Left colon (tissue), 2 donors: ENCODE measurements around the gene PGM2L1. TPM values are rescaled to one million over a fixed set of nuclear protein-coding genes. Genes with fewer than 3 reads are reported as not detected.
A peak's percentile ranks its signal among the peaks of the same experiment; 100 is the strongest.

ENCODE experiments used
- ATAC-seq: fragments of 200-7000 bp; cut with Tn5 transposase; one replicate; pipeline ENCODE4 v1.9.1; 2020; ENCODE audit warnings: mild to moderate bottlenecking, moderate library complexity
- DNase-seq, 2 donors: peaks; one replicate each; pipeline ENCODE4 v3.0.0-alpha.2; 2020
- intact Hi-C, 2 donors: fragments of 100-400 bp; cut with DNase I in 1 of 2; cut with micrococcal nuclease in 1 of 2; formaldehyde crosslinking; loops; one replicate each; pipeline versions ENCODE4 v1.11.2 to v1.14.0; 2022; cut with DNase I, micrococcal nuclease
- total RNA-seq, 2 donors: library from RNA; stranded (reverse); fragmentation: NEBNext Ultra II Directional; extraction: Animal tissue kit (Norgen Biotek cat#: 25700); gene quantifications; one replicate each; pipeline ENCODE4 v1.2.1, GENCODE V29; 2021
- donor health status: DM: no; HTN: no; CAD: no.
- donor health status: DM: yes; HTN: yes; CAD: no.

PGM2L1 gene
- total RNA-seq, 2 donors from 2014 or later = 9.9 to 14.3 TPM

GRCh38 chr11:74319139-74319816 lies 79.0 kb downstream of the PGM2L1 start:
- ATAC-seq = no peak
- intact Hi-C loops = no loop called here
- DNase-seq = no peak

GRCh38 chr11:74318241-74318932 lies 79.8 kb downstream of the PGM2L1 start:
- ATAC-seq = no peak
- no peak for DNase-seq
- intact Hi-C loops = no loop called here

DNA sequence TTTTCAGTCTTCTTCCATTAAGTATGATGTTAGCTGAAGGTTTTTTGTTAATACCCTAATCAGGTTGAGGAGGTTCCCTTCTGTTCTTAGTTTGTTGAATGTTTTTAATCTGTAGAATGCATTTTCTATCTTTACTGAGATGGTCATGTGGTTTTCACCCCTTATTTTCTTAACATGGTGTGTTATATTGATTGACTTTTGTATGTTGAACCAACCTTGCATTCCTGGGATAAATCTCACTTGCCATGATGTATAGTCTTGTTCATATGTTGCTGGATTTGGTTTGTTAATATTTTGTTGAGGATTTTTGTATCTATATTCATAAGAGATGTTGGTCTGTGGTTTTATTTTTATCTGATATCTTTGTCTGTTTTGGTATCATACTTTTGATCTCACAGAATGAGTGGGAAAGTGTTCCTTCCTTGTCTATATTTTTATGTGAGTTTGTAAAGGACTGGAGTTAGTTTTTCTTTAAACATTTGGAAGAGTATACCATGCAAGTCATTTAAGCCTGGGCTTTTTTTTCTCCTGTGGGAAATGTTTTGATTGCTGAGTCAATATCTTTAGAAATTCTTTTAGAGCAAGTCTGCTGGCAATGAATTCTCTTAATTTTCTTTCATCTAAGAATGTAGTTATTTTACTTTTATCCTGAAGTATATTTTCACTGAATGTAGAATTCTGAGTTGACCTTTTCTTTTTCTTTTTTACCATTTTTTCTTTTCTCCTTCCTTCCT lies 81.3 kb downstream of the PGM2L1 start:
- ATAC-seq (no peak), DNase-seq (no peak)
- intact Hi-C loops = no loop called here

DNA sequence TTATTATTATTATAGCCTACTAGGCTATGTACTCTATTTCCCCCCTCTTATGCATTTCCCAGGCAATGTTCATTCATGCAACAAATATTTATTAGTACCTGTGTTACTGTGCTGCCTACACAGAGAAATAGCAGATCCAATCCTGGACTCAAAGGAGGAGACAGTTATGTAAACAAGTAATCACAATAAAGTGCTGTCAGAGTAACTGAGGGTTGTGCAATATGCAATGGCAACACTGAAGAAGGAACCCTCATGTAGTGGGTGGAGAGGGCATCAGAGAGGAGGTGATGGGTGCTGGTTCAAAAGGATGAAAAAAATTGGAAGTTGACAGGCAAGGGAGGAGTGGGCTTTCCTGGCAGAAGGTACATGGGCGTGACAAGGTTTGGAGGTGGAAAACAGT lies 85.9 kb downstream of the PGM2L1 start:
- ATAC-seq (peak; percentile 34), DNase-seq (no peak)
- intact Hi-C loops = no loop called here

GRCh38 chr11:74311352-74311926 lies 86.8 kb downstream of the PGM2L1 start, which contains the start of gene P4HA3:
Gene P4HA3 (minus strand): TSS chr11:74311640. CDS start chr11:74311611, 29 bp downstream.
- peak; percentile 53 to 78 for DNase-seq
- peak; percentile 99 for ATAC-seq
- intact Hi-C loops = no loop called here

DNA sequence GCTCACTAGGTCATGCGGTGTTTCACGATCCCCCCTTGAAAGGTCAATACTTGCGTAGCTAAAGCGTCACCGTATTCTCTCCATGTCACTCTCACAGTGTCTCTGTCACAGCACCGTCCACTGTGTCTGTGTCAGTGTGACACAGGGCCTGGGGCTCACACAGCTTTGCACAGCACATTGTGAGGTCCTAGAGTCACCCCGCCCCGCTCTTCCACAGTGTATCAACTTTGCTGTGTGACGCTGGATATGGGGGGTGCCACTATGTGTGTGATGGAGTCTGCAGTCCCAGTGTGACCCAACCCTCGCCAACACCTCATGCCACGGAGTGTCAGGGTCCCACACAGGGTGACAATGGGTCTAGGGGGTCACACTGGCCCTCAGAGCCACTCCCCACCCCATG lies 87.4 kb downstream of the PGM2L1 start:
- DNase-seq (no peak), ATAC-seq (no peak)
- intact Hi-C loops = no loop called here

DNA sequence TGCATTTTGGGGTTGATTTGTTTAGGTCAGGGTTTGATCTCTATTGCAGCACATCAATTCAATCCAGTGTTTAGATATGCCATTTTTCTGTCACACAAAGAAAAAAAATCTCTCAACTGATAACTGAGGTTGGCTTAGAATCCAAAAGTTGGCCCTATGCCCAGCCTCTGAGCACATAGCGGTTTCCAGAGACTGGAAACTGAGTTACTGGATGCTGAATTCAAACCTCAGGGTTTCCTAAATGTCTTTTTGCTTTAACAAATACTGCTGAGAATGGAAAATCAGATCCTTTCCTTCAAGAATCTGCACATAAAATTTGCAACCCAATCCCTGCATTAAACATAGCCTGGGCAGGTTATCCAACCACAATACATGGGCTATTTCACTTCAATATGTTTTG lies 90.8 kb downstream of the PGM2L1 start:
- ATAC-seq = no peak
- intact Hi-C loops = no loop called here
- no peak for DNase-seq

GRCh38 chr11:74306435-74307175 lies 91.6 kb downstream of the PGM2L1 start:
- intact Hi-C loops = no loop called here
- ATAC-seq = no peak

DNA sequence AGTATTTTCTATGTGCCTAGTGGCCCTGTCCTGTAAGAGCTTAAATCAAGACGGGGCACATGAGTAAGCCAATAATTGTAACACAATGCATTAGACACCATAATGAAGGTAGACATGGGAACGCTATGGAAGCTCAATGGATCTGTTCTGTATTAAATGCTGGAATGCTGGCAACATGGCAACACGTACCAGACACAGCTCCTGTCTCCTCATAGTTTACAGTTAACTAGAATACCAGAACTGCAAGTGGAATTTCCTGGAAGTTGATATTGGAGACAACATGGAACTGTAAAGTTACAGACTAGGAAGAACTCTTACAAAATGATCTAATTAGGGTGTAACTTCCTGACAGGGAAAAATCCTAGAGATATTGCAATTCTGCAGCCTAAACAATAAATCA lies 99.2 kb downstream of the PGM2L1 start:
- intact Hi-C loops = no loop called here
- DNase-seq = no peak
- ATAC-seq = no peak

More at GRCh38 chr11:74306435-74307175, 91.6 kb downstream of the PGM2L1 start:
- no peak for DNase-seq

GRCh38 chr11:74297484-74297883 lies 100.7 kb downstream of the PGM2L1 start:
- intact Hi-C loops = no loop called here
- ATAC-seq (no peak), DNase-seq (no peak)

DNA sequence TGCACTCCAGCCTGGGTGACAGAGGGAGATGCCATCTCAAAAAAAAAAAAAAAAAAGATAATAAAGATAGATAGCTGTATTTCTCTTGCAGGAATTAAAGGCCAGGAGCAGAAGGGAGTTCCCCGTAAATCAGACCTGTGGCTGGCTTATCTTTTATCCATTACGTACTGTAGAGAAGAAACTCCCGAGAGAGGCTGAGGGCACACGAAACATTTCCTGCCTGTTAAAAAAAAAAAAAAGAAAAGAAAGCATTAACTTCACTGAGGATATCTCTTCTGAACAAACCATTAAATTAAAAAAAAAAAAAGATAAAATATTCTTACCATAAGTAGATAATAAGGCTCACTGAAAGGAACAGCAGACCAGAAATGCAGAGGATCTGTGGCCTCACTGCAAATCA lies 109.3 kb downstream of the PGM2L1 start:
- intact Hi-C loops = no loop called here
- no peak for DNase-seq
- ATAC-seq = no peak

DNA sequence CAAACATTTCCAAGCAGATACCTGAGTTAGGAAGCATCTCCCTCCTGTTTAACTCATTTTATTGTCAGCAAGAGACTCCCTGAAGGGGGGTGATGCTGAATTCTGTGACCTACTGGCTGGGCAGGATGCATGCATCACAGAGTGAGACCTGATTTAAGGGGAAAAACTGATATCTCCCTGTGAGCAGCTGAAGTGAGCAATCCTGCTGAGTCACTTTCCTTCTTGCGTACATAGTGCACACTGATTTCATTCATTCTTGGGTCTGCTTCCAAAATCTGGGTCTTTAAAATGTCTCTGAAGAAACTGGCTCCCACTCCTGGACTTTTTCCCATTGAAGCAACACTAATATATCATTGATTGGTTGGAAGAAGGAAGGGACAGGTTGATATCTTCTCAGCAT lies 110.1 kb downstream of the PGM2L1 start:
- intact Hi-C loops = no loop called here
- DNase-seq (no peak), ATAC-seq (no peak)

DNA sequence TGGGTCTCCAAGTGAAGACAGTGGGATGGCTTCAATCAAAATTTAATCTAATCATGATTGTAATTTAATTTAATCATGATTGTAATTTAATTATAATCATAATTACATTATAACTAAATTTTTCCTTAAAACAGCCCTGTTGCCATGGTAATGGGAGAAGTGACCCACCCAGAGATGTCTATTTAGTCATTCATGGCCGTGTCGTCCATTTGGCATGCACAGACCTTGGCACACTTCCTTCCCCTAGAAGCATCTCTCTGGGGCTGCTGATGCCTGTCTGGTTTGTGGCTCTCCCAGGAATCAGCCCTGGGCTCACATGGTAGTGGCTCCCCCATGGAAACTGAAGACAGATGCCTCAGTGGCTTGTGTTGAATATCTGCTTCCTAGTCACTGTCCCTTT lies 113.8 kb downstream of the PGM2L1 start:
- no peak for ATAC-seq
- intact Hi-C loops = no loop called here

GRCh38 chr11:74283580-74284180 lies 114.6 kb downstream of the PGM2L1 start:
- intact Hi-C loops = no loop called here
- ATAC-seq (peak; percentile 92), DNase-seq (no peak)

More for the DNA sequence above, 113.8 kb downstream of the PGM2L1 start:
- no peak for DNase-seq

DNA sequence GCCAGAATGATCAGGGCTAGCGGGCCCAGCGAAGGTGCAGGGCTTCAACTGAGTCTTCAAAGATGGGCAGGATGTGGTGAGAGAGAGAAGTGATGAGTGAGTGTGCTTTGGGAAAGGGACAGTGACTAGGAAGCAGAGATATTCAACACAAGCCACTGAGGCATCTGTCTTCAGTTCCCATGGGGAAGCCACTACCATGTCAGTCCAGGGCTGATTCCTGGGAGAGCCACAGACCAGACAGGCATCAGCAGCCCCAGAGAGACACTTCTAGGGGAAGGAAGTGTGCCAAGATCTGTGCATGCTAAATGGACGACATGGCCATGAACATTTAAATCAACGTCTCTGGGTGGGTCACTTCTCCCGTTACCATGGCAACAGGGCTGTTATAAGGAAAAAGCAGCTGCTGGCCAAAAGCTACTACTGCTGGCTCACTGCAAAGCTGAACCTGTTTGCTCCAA lies 115.3 kb downstream of the PGM2L1 start:
- intact Hi-C loops = no loop called here
- DNase-seq = no peak
- no peak for ATAC-seq

- ATAC-seq (no peak), DNase-seq (no peak)
- intact Hi-C loops = no loop called here
Observed at GRCh38 chr11:74282421-74282820, 115.8 kb downstream of the PGM2L1 start.

GRCh38 chr11:74280494-74280893 lies 117.7 kb downstream of the PGM2L1 start:
- no peak for DNase-seq
- intact Hi-C loops = no loop called here
- no peak for ATAC-seq
